Thyroid gland (tissue), 4 donors: ENCODE results near the gene NSRP1.

ENCODE experiments used
- POLR2A ChIP-seq, 2 donors: fragments of 450-650 bp; IDR thresholded peaks; one replicate each; pipeline ENCODE4 v1.6.1; 2017; ENCODE audit warnings: antibody characterized with exemption in 2 of 2, mild to moderate bottlenecking in 2 of 2, moderate library complexity in 1 of 2
- TF ChIP-seq, protein P1 (sequence below), 6 experiments: fragments of 200-600 bp in 3 of 6; fragments of 450-650 bp in 3 of 6; sonication (generic) in 3 of 6; IDR thresholded peaks; one replicate each; pipeline ENCODE4 v1.5.1; 2016 to 2019; ENCODE audit warnings: antibody characterized with exemption in 6 of 6, mild to moderate bottlenecking in 2 of 6, inconsistent platforms in 1 of 6, moderate library complexity in 1 of 6

DNA sequence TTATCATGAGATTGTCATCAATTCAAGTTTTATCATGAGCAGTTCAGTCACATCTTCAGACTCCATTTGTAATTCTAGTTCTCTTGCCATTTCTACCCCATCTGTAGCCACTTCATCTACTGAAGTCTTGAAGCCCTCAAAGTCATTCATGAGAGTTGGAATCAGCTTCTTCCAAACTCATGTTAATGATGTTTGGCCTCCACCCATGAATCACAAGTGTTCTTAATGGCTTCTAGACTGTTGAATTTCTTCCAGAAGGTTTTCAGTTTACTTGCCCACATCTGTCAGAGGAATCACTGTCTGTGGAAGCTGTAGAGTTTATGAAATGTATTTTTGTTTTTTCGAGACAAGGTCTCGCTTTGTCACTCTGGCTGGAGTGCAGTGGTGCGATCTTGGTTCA lies 16.0 kb downstream of the NSRP1 start:
- TF ChIP-seq, protein P1, sequence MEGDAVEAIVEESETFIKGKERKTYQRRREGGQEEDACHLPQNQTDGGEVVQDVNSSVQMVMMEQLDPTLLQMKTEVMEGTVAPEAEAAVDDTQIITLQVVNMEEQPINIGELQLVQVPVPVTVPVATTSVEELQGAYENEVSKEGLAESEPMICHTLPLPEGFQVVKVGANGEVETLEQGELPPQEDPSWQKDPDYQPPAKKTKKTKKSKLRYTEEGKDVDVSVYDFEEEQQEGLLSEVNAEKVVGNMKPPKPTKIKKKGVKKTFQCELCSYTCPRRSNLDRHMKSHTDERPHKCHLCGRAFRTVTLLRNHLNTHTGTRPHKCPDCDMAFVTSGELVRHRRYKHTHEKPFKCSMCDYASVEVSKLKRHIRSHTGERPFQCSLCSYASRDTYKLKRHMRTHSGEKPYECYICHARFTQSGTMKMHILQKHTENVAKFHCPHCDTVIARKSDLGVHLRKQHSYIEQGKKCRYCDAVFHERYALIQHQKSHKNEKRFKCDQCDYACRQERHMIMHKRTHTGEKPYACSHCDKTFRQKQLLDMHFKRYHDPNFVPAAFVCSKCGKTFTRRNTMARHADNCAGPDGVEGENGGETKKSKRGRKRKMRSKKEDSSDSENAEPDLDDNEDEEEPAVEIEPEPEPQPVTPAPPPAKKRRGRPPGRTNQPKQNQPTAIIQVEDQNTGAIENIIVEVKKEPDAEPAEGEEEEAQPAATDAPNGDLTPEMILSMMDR (IDR thresholded peaks at IDR 0.05), result no peak
- no peak for TF ChIP-seq POLR2A (IDR thresholded peaks at IDR 0.05)
